ENCODE results near the gene PROB1. TPM values are rescaled to one million over a fixed set of nuclear protein-coding genes. Genes with fewer than 3 reads are reported as not detected.

Gene PROB1
- polyA plus RNA-seq, 1 donor (not counting 4 experiments of a cell fraction or from before 2014, with no cell fraction given), result 0.26 TPM

DNA sequence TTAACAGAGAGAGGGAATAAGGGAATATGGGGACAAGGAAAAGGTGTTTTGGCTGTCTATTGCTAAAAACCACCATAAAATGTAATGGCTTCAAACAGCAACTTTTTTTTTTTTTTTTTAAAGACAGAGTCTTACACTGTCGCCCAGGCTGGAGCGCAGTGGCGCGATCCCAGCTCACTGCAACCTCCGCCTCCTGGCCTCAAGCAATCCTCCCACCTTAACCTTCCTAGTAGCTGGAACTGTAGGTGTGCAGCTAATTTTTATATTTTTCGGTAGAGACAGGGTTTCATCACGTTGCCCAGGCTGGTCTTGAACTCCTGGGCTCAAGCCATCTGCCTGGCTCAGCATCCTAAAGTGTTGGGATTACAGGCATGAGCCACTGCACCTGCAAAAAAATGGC, 13.3 kb upstream of the PROB1 start:
- no peak overlapping the region for H3K27ac ChIP-seq (ENCODE audit: control insufficient read depth, insufficient read depth, low read length)
- FAIRE-seq, result no peak
- peaks cover 10% of the 10 kb centered on the region for H3K4me1 ChIP-seq (ENCODE audit: control insufficient read depth, extremely low read depth, insufficient read depth, low read length)
- no peak overlapping the region for H2AFZ ChIP-seq (ENCODE audit: control insufficient read depth, low read length)
- H3K9me1 ChIP-seq (ENCODE audit: control insufficient read depth, extremely low read depth, insufficient read depth, low read length), result no peaks in the 10 kb centered on the region
- H3K4me2 ChIP-seq (ENCODE audit: control insufficient read depth, extremely low read depth, insufficient read depth, low read depth, low read length), result no peak overlapping the region
- H3K79me2 ChIP-seq (ENCODE audit: control insufficient read depth, insufficient read depth, low read length), result no peaks in the 10 kb centered on the region
- no peak for DNase-seq (ENCODE audit: low read depth, low spot score)
- H4K20me1 ChIP-seq (ENCODE audit: control insufficient read depth, extremely low read depth, insufficient read depth, low read length), result no peaks in the 10 kb centered on the region
- H3K27me3 ChIP-seq (ENCODE audit: control insufficient read depth, extremely low read depth, insufficient read depth, low read length), result no peaks in the 10 kb centered on the region
- H3K9me3 ChIP-seq (ENCODE audit: control insufficient read depth, low read depth, low read length), result no peaks in the 10 kb centered on the region
- H3K9ac ChIP-seq (ENCODE audit: control insufficient read depth, extremely low read depth, insufficient read depth, low read length), result no peak overlapping the region
- H3K36me3 ChIP-seq (ENCODE audit: control insufficient read depth in 2 of 2, extremely low read depth in 1 of 2, insufficient read depth in 2 of 2, low read length in 2 of 2), result no peaks in the 10 kb centered on the region
- dilution Hi-C loops (cut with MboI; ENCODE audit: extremely low pct_ligation_motif_present, low sequenced_read_pairs), result no loop called here
- H3K4me3 ChIP-seq (ENCODE audit: control insufficient read depth in 2 of 3, extremely low read depth in 1 of 3, insufficient read depth in 2 of 3, low read depth in 1 of 3, low read length in 3 of 3), result no peak overlapping the region
- TF ChIP-seq, protein P1, sequence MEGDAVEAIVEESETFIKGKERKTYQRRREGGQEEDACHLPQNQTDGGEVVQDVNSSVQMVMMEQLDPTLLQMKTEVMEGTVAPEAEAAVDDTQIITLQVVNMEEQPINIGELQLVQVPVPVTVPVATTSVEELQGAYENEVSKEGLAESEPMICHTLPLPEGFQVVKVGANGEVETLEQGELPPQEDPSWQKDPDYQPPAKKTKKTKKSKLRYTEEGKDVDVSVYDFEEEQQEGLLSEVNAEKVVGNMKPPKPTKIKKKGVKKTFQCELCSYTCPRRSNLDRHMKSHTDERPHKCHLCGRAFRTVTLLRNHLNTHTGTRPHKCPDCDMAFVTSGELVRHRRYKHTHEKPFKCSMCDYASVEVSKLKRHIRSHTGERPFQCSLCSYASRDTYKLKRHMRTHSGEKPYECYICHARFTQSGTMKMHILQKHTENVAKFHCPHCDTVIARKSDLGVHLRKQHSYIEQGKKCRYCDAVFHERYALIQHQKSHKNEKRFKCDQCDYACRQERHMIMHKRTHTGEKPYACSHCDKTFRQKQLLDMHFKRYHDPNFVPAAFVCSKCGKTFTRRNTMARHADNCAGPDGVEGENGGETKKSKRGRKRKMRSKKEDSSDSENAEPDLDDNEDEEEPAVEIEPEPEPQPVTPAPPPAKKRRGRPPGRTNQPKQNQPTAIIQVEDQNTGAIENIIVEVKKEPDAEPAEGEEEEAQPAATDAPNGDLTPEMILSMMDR (optimal IDR thresholded peaks at IDR 0.05 in 1 of 3, IDR thresholded peaks at IDR 0.05 in 1 of 3, conservative IDR thresholded peaks at IDR 0.05 in 1 of 3; ENCODE audit: extremely low read depth in 1 of 3, insufficient read depth in 2 of 3, low read length in 3 of 3), result no peak
- TF ChIP-seq EZH2 (IDR thresholded peaks at IDR 0.05; ENCODE audit: low read length), result no peak

DNA sequence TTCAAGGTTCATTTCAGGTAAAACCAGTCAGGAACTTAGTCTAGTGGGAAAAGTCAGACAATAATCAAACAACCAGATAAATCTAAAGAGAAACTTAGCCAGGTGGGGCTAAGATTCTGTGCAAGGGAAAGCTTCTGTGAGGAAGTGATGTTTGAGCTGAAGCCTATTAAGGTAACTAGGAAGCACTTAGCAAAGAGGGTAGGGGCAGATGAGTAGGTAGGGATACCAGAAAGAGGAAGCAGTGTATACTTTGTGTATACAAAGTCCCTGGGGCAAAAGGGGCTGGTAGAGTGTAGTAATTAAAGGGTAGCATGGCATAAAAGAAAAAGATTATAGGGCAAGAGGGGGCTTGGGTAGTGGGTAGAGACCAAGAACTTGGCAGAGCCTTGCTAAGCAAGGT, 12.6 kb upstream of the PROB1 start:
- FAIRE-seq, result no peak
- H3K27me3 ChIP-seq (ENCODE audit: control insufficient read depth, extremely low read depth, insufficient read depth, low read length), result no peaks in the 10 kb centered on the region

More for the DNA sequence above, 12.6 kb upstream of the PROB1 start:
- dilution Hi-C loops (cut with MboI; ENCODE audit: extremely low pct_ligation_motif_present, low sequenced_read_pairs), result no loop called here
- no peaks in the 10 kb centered on the region for H3K9me1 ChIP-seq (ENCODE audit: control insufficient read depth, extremely low read depth, insufficient read depth, low read length)
- no peaks in the 10 kb centered on the region for H3K36me3 ChIP-seq (ENCODE audit: control insufficient read depth in 2 of 2, extremely low read depth in 1 of 2, insufficient read depth in 2 of 2, low read length in 2 of 2)
- no peak for DNase-seq (ENCODE audit: low read depth, low spot score)
- no peak for TF ChIP-seq EZH2 (IDR thresholded peaks at IDR 0.05; ENCODE audit: low read length)
- TF ChIP-seq, protein P1 (optimal IDR thresholded peaks at IDR 0.05 in 1 of 3, IDR thresholded peaks at IDR 0.05 in 1 of 3, conservative IDR thresholded peaks at IDR 0.05 in 1 of 3; ENCODE audit: extremely low read depth in 1 of 3, insufficient read depth in 2 of 3, low read length in 3 of 3), result no peak
- H3K27ac ChIP-seq (ENCODE audit: control insufficient read depth, insufficient read depth, low read length), result no peak overlapping the region
- H2AFZ ChIP-seq (ENCODE audit: control insufficient read depth, low read length), result no peak overlapping the region
- H3K9me3 ChIP-seq (ENCODE audit: control insufficient read depth, low read depth, low read length), result no peaks in the 10 kb centered on the region
- H3K4me1 ChIP-seq (ENCODE audit: control insufficient read depth, extremely low read depth, insufficient read depth, low read length), result peaks cover 14% of the 10 kb centered on the region
- no peak overlapping the region for H3K9ac ChIP-seq (ENCODE audit: control insufficient read depth, extremely low read depth, insufficient read depth, low read length)
- H4K20me1 ChIP-seq (ENCODE audit: control insufficient read depth, extremely low read depth, insufficient read depth, low read length), result no peaks in the 10 kb centered on the region
- no peak overlapping the region for H3K4me3 ChIP-seq (ENCODE audit: control insufficient read depth in 2 of 3, extremely low read depth in 1 of 3, insufficient read depth in 2 of 3, low read depth in 1 of 3, low read length in 3 of 3)
- H3K79me2 ChIP-seq (ENCODE audit: control insufficient read depth, insufficient read depth, low read length), result no peaks in the 10 kb centered on the region
- no peak overlapping the region for H3K4me2 ChIP-seq (ENCODE audit: control insufficient read depth, extremely low read depth, insufficient read depth, low read depth, low read length)
